Stimulated activated naive B cell treated with anti-CD40 and anti-IgM and Interleukin-4, amounts not matched to agents 10 μg/mL and 1 μg/mL and 100 μg/mL, for 72 hours (primary cell): ENCODE measurements around the gene C9orf43.
A peak's percentile ranks its signal among the peaks of the same experiment; 100 is the strongest.
"Not testable (repeated sequence)": the region's sequence is repeated elsewhere in the genome, so short reads cannot be mapped to it uniquely, and the experiment has no call there.

Experiments
- ATAC-seq, 2 donors: fragments of 150-1000 bp; cut with Tn5 transposase; replicated peaks; 2 replicates each; pipeline ENCODE4 v1.10.0; 2021; ENCODE audit warnings: moderate library complexity in 1 of 2
- DNase-seq: peaks from one replicate; pipeline ENCODE4 v3.0.0; 2021
- H3K27ac Mint-ChIP-seq: one replicate; pipeline ENCODE4 v1.8.0; 2022; ENCODE audit warnings: mild to moderate bottlenecking, mixed read lengths
- H3K27me3 Mint-ChIP-seq, 2 donors: one replicate each; pipeline ENCODE4 v1.8.0; 2022; ENCODE audit warnings: mixed read lengths in 2 of 2
- H3K36me3 Mint-ChIP-seq, 2 donors: one replicate each; pipeline ENCODE4 v1.8.0; 2022; ENCODE audit warnings: mixed read lengths in 2 of 2, mild to moderate bottlenecking in 1 of 2
- H3K4me1 Mint-ChIP-seq, 2 donors: one replicate each; pipeline ENCODE4 v1.8.0; 2022; ENCODE audit warnings: mixed read lengths in 2 of 2, mild to moderate bottlenecking in 1 of 2
- H3K4me3 Mint-ChIP-seq, 2 donors: one replicate each; pipeline ENCODE4 v1.8.0; 2022; ENCODE audit warnings: mild to moderate bottlenecking in 2 of 2, mixed read lengths in 2 of 2, moderate library complexity in 1 of 2
- H3K9me3 Mint-ChIP-seq, 2 donors: one replicate each; pipeline ENCODE4 v1.8.0; 2022; ENCODE audit warnings: mixed read lengths in 2 of 2, mild to moderate bottlenecking in 1 of 2

The C9orf43 gene

GRCh38 chr9:113391917-113392316 lies 18.6 kb upstream of the C9orf43 start:
- no peak for DNase-seq
- H3K27ac Mint-ChIP-seq = no peak overlapping the region
- H3K36me3 Mint-ChIP-seq = peaks cover 33 to 54% of the 10 kb centered on the region in 2 donors
- no peak overlapping the region for H3K4me3 Mint-ChIP-seq
- H3K9me3 Mint-ChIP-seq = no peaks in the 10 kb centered on the region
- H3K27me3 Mint-ChIP-seq = no peaks in the 10 kb centered on the region
- no peak for ATAC-seq
- peaks cover 3 to 6% of the 10 kb centered on the region in 2 donors for H3K4me1 Mint-ChIP-seq

- peaks cover 26 to 40% of the 10 kb centered on the region in 2 donors for H3K36me3 Mint-ChIP-seq
- peaks cover 3 to 9% of the 10 kb centered on the region in 2 donors for H3K4me1 Mint-ChIP-seq
- no peaks in the 10 kb centered on the region for H3K9me3 Mint-ChIP-seq
- H3K27me3 Mint-ChIP-seq = no peaks in the 10 kb centered on the region
- DNase-seq (no peak), ATAC-seq (no peak)
- no peak overlapping the region for H3K27ac Mint-ChIP-seq
- H3K4me3 Mint-ChIP-seq = no peak overlapping the region
These were observed 17.3 kb upstream of the C9orf43 start for GRCh38 chr9:113393281-113393680.

- H3K27me3 Mint-ChIP-seq = no peaks in the 10 kb centered on the region
- H3K36me3 Mint-ChIP-seq = peaks cover 21 to 27% of the 10 kb centered on the region in 2 donors
- DNase-seq = no peak
- H3K4me3 Mint-ChIP-seq = no peak overlapping the region
- H3K27ac Mint-ChIP-seq = no peak overlapping the region
- ATAC-seq = no peak
- peaks cover 13 to 24% of the 10 kb centered on the region in 2 donors for H3K4me1 Mint-ChIP-seq
- H3K9me3 Mint-ChIP-seq = no peaks in the 10 kb centered on the region
These were observed 15.3 kb upstream of the C9orf43 start for GRCh38 chr9:113395000-113395861.

GRCh38 chr9:113397203-113397631 lies 13.3 kb upstream of the C9orf43 start:
- no peak for ATAC-seq
- Mint-ChIP-seq H3K4me1 (peaks cover 19 to 33% of the 10 kb centered on the region in 2 donors), H3K9me3 (no peaks in the 10 kb centered on the region)

GRCh38 chr9:113398796-113399195 lies 11.8 kb upstream of the C9orf43 start:
- H3K4me1 Mint-ChIP-seq = peaks cover 19 to 38% of the 10 kb centered on the region in 2 donors
- H3K9me3 Mint-ChIP-seq = no peaks in the 10 kb centered on the region
- no peak for ATAC-seq
- no peak overlapping the region for H3K27ac Mint-ChIP-seq
- no peak for DNase-seq
- no peaks in the 10 kb centered on the region for H3K27me3 Mint-ChIP-seq
- no peak overlapping the region for H3K4me3 Mint-ChIP-seq
- H3K36me3 Mint-ChIP-seq = peaks cover 8 to 11% of the 10 kb centered on the region in 2 donors

More at GRCh38 chr9:113397203-113397631, 13.3 kb upstream of the C9orf43 start:
- Mint-ChIP-seq H3K27me3 (no peaks in the 10 kb centered on the region), H3K4me3 (no peak overlapping the region), H3K36me3 (peaks cover 11 to 12% of the 10 kb centered on the region in 2 donors), H3K27ac (no peak overlapping the region)
- no peak for DNase-seq

- no peaks in the 10 kb centered on the region for H3K9me3 Mint-ChIP-seq
- peaks cover 19 to 38% of the 10 kb centered on the region in 2 donors for H3K4me1 Mint-ChIP-seq
- no peaks in the 10 kb centered on the region for H3K27me3 Mint-ChIP-seq
- ATAC-seq (no peak), DNase-seq (no peak)
- H3K4me3 Mint-ChIP-seq = peak overlapping the region; percentile 54 to 89
- peak overlapping the region; percentile 59 for H3K27ac Mint-ChIP-seq
- H3K36me3 Mint-ChIP-seq = peaks cover 8 to 11% of the 10 kb centered on the region in 2 donors
These were observed 10.8 kb upstream of the C9orf43 start for GRCh38 chr9:113399646-113400200.

GRCh38 chr9:113401027-113401792 lies 9.3 kb upstream of the C9orf43 start, which contains the start of gene ALAD:
Gene ALAD, minus strand, starts transcription at chr9:113401284. Its CDS starts 7,725 bp downstream, at chr9:113393559.
- Mint-ChIP-seq H3K27me3 (no peaks in the 10 kb centered on the region), H3K9me3 (no peaks in the 10 kb centered on the region), H3K27ac (peak within 1 kb of the TSS; percentile 93), H3K36me3 (peaks cover 1 to 6% of the 10 kb centered on the region in 2 donors), H3K4me1 (peaks cover 19 to 38% of the 10 kb centered on the region in 2 donors), H3K4me3 (peak within 1 kb of the TSS; percentile 89 to 98)
- peak; percentile 99 for ATAC-seq
- DNase-seq = peak; percentile 99

- peaks cover 11 to 15% of the 10 kb centered on the region in 2 donors for H3K36me3 Mint-ChIP-seq
- H3K4me3 Mint-ChIP-seq = no peak overlapping the region
- H3K27ac Mint-ChIP-seq = no peak overlapping the region
- no peaks in the 10 kb centered on the region for H3K27me3 Mint-ChIP-seq
- DNase-seq (no peak), ATAC-seq (no peak)
- H3K4me1 Mint-ChIP-seq = peaks cover 25 to 45% of the 10 kb centered on the region in 2 donors
- no peaks in the 10 kb centered on the region for H3K9me3 Mint-ChIP-seq
These were observed 6.9 kb upstream of the C9orf43 start for GRCh38 chr9:113403646-113404045.

GRCh38 chr9:113406353-113406752 lies 4.2 kb upstream of the C9orf43 start:
- not testable (repeated sequence) for ATAC-seq, DNase-seq, H3K27ac Mint-ChIP-seq, H3K4me3 Mint-ChIP-seq, H3K27me3 Mint-ChIP-seq, H3K9me3 Mint-ChIP-seq
- Mint-ChIP-seq H3K4me1 (peaks cover 19 to 44% of the 10 kb centered on the region in 2 donors), H3K36me3 (peaks cover 19 to 28% of the 10 kb centered on the region in 2 donors)

GRCh38 chr9:113406873-113407511 lies 3.6 kb upstream of the C9orf43 start:
- H3K4me1 Mint-ChIP-seq = peaks cover 15 to 38% of the 10 kb centered on the region in 2 donors
- ATAC-seq, H3K9me3 Mint-ChIP-seq, H3K27me3 Mint-ChIP-seq: not testable (repeated sequence)
- DNase-seq = peak; percentile 42
- H3K36me3 Mint-ChIP-seq = peaks cover 19 to 28% of the 10 kb centered on the region in 2 donors
- peak overlapping the region; percentile 75 for H3K27ac Mint-ChIP-seq
- H3K4me3 Mint-ChIP-seq = peak overlapping the region in 1 of 2 donors; percentile 47

GRCh38 chr9:113409481-113409880 lies 1.1 kb upstream of the C9orf43 start:
- H3K27me3 Mint-ChIP-seq = no peaks in the 10 kb centered on the region
- DNase-seq (no peak), ATAC-seq (no peak)
- H3K36me3 Mint-ChIP-seq = peaks cover 19 to 28% of the 10 kb centered on the region in 2 donors
- H3K27ac Mint-ChIP-seq = peak overlapping the region; percentile 100
- H3K4me1 Mint-ChIP-seq = peaks cover 15 to 32% of the 10 kb centered on the region in 2 donors
- peak overlapping the region; percentile 98 to 99 for H3K4me3 Mint-ChIP-seq
- H3K9me3 Mint-ChIP-seq = no peaks in the 10 kb centered on the region

- Mint-ChIP-seq H3K36me3 (peaks cover 19 to 28% of the 10 kb centered on the region in 2 donors), H3K4me3 (peak overlapping the region; percentile 98 to 99), H3K27me3 (no peaks in the 10 kb centered on the region), H3K4me1 (peaks cover 15 to 32% of the 10 kb centered on the region in 2 donors), H3K27ac (peak overlapping the region; percentile 100), H3K9me3 (no peaks in the 10 kb centered on the region)
- ATAC-seq = peak; percentile 13 to 15
- no peak for DNase-seq
These were observed 702 bp upstream of the C9orf43 start for GRCh38 chr9:113409883-113410206.

GRCh38 chr9:113416149-113416721 lies 5.7 kb downstream of the C9orf43 start:
- Mint-ChIP-seq H3K4me1 (no peaks in the 10 kb centered on the region), H3K27me3 (no peaks in the 10 kb centered on the region), H3K4me3 (no peak overlapping the region), H3K36me3 (no peaks in the 10 kb centered on the region), H3K27ac (no peak overlapping the region), H3K9me3 (no peaks in the 10 kb centered on the region)
- peak; percentile 60 for DNase-seq
- ATAC-seq = peak; percentile 99
